A673 (cell line): ENCODE data around the gene ARHGAP1.

Experiments used
- CTCF ChIP-seq: fragments of 300-800, 200-600 bp; sonication (generic); conservative IDR thresholded peaks from 2 replicates; pipeline ENCODE4 v1.5.1; 2017; ENCODE audit warnings: low read depth, mild to moderate bottlenecking, antibody characterized with exemption, low read length, moderate library complexity, mixed read lengths
- EZH2 ChIP-seq: fragments of 200-600 bp; sonication (generic); IDR thresholded peaks from 2 replicates; pipeline ENCODE4 v1.6.1; 2017; ENCODE audit warnings: borderline replicate concordance, low read depth, mild to moderate bottlenecking, mixed read lengths, antibody characterized with exemption, low read length; ENCODE audit not compliant: poor library complexity, severe bottlenecking

GRCh38 chr11:46696212-46696558, 4.2 kb downstream of the ARHGAP1 start:
- TF ChIP-seq CTCF: no peak
- no peak for TF ChIP-seq EZH2
